Vagina (tissue), 2 donors: ENCODE data around the gene PTPRD.

Experiments
- POLR2A ChIP-seq, 2 donors: fragments of 450-650 bp; IDR thresholded peaks; one replicate each; pipeline ENCODE4 v1.6.1; 2017; ENCODE audit warnings: antibody characterized with exemption in 2 of 2, mild to moderate bottlenecking in 2 of 2, moderate library complexity in 2 of 2
- POLR2AphosphoS5 ChIP-seq, 2 donors: sonication (generic); formaldehyde crosslinking; IDR thresholded peaks; one replicate each; pipeline ENCODE4 v1.9.0; 2017; ENCODE audit warnings: antibody characterized with exemption in 2 of 2, mild to moderate bottlenecking in 2 of 2, low read depth in 1 of 2; ENCODE audit not compliant: insufficient read depth in 1 of 2
- TF ChIP-seq, protein P1 (sequence below), 3 experiments: fragments of 450-650 bp in 2 of 3; fragments of 200-600 bp in 1 of 3; sonication (generic) in 1 of 3; IDR thresholded peaks; one replicate each; pipeline ENCODE4 v1.5.1; 2017 to 2019; ENCODE audit warnings: antibody characterized with exemption in 3 of 3, mild to moderate bottlenecking in 2 of 3, moderate library complexity in 2 of 3

DNA sequence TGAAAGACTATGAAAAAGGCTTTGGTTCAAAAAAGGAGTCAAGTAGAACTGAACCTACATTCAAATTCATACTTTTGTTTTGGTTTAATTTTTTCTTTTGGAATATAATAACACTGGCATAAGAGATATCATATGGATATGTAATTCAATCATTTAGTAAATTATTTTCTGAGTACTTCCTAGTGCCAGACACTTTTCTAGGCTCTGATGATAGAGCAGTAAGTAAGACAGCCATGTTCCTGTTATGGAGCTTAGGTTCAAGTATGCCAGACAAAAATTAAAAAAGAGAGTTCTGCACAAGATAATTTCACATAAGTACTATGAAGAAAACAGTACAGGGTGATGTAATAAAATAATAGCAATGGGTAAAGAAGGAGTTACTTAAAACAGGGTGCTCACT lies 1074.0 kb downstream of the PTPRD start:
- TF ChIP-seq POLR2A (IDR thresholded peaks at IDR 0.05) (no peak), POLR2AphosphoS5 (IDR thresholded peaks at IDR 0.05; ENCODE audit: insufficient read depth in 1 of 2, low read depth in 1 of 2) (no peak)
- TF ChIP-seq, protein P1, sequence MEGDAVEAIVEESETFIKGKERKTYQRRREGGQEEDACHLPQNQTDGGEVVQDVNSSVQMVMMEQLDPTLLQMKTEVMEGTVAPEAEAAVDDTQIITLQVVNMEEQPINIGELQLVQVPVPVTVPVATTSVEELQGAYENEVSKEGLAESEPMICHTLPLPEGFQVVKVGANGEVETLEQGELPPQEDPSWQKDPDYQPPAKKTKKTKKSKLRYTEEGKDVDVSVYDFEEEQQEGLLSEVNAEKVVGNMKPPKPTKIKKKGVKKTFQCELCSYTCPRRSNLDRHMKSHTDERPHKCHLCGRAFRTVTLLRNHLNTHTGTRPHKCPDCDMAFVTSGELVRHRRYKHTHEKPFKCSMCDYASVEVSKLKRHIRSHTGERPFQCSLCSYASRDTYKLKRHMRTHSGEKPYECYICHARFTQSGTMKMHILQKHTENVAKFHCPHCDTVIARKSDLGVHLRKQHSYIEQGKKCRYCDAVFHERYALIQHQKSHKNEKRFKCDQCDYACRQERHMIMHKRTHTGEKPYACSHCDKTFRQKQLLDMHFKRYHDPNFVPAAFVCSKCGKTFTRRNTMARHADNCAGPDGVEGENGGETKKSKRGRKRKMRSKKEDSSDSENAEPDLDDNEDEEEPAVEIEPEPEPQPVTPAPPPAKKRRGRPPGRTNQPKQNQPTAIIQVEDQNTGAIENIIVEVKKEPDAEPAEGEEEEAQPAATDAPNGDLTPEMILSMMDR (IDR thresholded peaks at IDR 0.05): no peak
